HG02763 (cell line): ENCODE measurements around the gene ZBTB12.

Source experiments
- ATAC-seq: cut with Tn5 transposase; IDR thresholded peaks from one replicate; pipeline ENCODE4 v1.9.1; 2021; ENCODE audit warnings: mild to moderate bottlenecking, moderate library complexity; ENCODE audit not compliant: unreplicated experiment

Gene ZBTB12

GRCh38 chr6:31897612-31898382, 4.1 kb downstream of the ZBTB12 start, which contains the start of gene EHMT2:
EHMT2 (minus strand) TSS chr6:31897698; CDS start chr6:31897677, 21 bp downstream.
- ATAC-seq: peak; percentile 42

GRCh38 chr6:31896856-31897611, 4.9 kb downstream of the ZBTB12 start:
- ATAC-seq: peak; percentile 5

- no peak for ATAC-seq
Observed at GRCh38 chr6:31896493-31896855, 5.4 kb downstream of the ZBTB12 start.

- ATAC-seq: no peak
Observed at GRCh38 chr6:31892821-31893220, 9.1 kb downstream of the ZBTB12 start.

- no peak for ATAC-seq
Observed at GRCh38 chr6:31889331-31889972, 12.4 kb downstream of the ZBTB12 start.

GRCh38 chr6:31888276-31889258, 13.3 kb downstream of the ZBTB12 start:
- ATAC-seq: no peak

GRCh38 chr6:31887173-31888007, 14.5 kb downstream of the ZBTB12 start:
- no peak for ATAC-seq

GRCh38 chr6:31886541-31886991, 15.3 kb downstream of the ZBTB12 start:
- no peak for ATAC-seq

GRCh38 chr6:31884528-31885035, 17.3 kb downstream of the ZBTB12 start:
- no peak for ATAC-seq

GRCh38 chr6:31883676-31884075, 18.2 kb downstream of the ZBTB12 start:
- no peak for ATAC-seq

GRCh38 chr6:31882344-31882743, 19.5 kb downstream of the ZBTB12 start:
- no peak for ATAC-seq

- no peak for ATAC-seq
Observed at GRCh38 chr6:31881136-31881859, 20.6 kb downstream of the ZBTB12 start.

GRCh38 chr6:31880616-31881015, 21.3 kb downstream of the ZBTB12 start:
- ATAC-seq: no peak

GRCh38 chr6:31879901-31880300, 22.0 kb downstream of the ZBTB12 start:
- ATAC-seq: no peak

GRCh38 chr6:31879143-31879542, 22.7 kb downstream of the ZBTB12 start:
- ATAC-seq: no peak

GRCh38 chr6:31878726-31879125, 23.2 kb downstream of the ZBTB12 start, which contains the start of gene SLC44A4:
SLC44A4 (minus strand) TSS chr6:31878997; CDS start chr6:31878980, 17 bp downstream.
- ATAC-seq: no peak

- no peak for ATAC-seq
Observed at GRCh38 chr6:31878222-31878621, 23.7 kb downstream of the ZBTB12 start.

GRCh38 chr6:31877651-31878161, 24.2 kb downstream of the ZBTB12 start:
- ATAC-seq: no peak
